ENCODE results near the gene ANAPC1. TPM values are rescaled to one million over a fixed set of nuclear protein-coding genes. Genes with fewer than 3 reads are reported as not detected.
"Not testable (repeated sequence)": the region's sequence is repeated elsewhere in the genome, so short reads cannot be mapped to it uniquely, and the experiment has no call there.

The ANAPC1 gene
- total RNA-seq, 1 donor from 2014 or later: 120 TPM

DNA sequence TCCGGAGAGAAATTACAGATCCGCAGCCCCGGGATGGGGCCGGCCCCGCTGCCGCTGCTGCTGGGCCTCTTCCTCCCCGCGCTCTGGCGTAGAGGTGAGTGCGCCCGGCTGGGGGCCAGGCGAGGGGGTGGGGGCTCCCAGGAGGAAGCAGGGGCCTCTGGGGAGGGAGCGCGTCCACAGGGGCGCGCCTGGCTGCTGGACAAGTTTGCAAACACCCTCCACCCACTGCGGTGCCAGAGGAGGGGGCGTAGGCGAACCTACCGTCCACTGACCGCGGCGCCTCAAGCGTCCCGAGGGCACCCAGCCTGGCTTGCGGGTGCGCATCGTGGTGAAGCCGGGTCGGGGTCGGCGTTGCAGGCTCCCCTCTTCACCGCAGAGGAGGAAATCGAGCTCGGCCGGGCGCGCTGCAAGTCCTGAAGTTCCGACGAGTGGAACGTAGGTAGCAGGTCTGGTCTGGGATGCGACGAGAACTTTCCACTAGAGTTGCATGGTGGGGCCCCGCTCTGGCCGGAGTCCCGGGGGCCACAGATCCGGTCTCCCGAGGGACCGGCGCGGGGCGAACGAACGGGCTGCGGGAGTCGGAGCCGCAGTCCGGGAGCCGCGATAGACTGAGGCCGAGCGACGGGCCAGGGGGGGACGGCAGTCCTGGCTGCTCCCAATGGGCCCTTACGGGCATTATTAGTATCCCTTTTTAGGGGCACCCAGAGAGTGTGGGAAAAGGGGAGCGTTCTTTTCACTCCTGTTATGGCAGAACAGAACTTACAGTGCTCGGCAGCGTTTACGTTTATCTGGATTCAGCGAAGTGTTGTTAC lies 14.9 kb upstream of the ANAPC1 start:
- intact Hi-C loops (cut with micrococcal nuclease): loop anchor here (1.0 kb wide), 2 partner anchors 15 to 149 kb away; partner anchors contain the start of gene ANAPC1
- no peak overlapping the region for H3K27ac Mint-ChIP-seq

DNA sequence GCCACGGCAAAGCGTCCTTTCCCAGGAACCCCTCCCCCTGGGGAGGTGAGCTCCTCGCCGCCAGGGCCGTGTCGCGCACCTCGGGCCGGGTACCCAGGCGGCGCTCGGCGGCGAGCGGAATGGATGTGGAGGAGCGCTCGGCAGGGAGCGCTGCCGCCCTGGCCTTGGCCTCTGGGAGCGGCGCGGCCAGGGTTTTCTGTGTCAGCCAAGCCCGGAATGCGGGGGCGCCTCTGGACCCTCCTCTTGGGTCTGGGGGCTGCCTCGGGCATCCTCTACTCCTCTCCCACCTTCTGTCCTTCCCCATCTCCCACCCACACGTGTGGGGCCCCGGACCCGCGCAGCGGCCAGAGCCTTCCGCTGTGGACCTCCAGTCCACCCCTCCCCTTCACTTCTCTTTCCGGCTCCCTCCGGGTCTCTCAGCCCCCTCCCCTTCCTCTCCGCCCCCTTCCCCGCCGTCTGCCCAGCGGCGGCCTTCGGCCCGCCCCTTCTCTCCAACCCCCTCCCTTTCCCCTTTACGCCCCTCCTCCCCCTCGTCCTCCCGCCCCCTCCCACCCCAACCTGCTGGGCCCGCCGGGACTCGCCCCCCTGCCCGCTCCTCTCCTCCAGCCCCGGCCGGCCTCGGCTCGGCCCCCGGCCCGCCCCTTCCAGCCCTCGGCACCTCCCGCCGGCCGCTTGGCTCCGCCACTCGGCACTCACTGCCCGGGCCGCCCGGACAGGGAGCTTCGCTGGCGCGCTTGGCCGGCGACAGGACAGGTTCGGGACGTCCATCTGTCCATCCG lies 14.1 kb upstream of the ANAPC1 start, which contains the start of gene MERTK:
MERTK (plus strand) TSS at position 684 of the 779 bp plus-strand sequence. CDS start 129 bp downstream, outside the sequence.
- Mint-ChIP-seq H3K9me3 (no peaks in the 10 kb centered on the region), H3K27ac (no peak within 1 kb of the TSS), H3K4me1 (ENCODE audit: low read depth) (peaks cover 17% of the 10 kb centered on the region), H3K27me3 (ENCODE audit: insufficient read depth) (peaks cover 41% of the 10 kb centered on the region), H3K36me3 (ENCODE audit: low read depth) (no peaks in the 10 kb centered on the region), H3K4me3 (peak within 1 kb of the TSS; percentile 80)
- intact Hi-C loops (cut with micrococcal nuclease): loop anchor here (1.0 kb wide), 2 partner anchors 14 to 150 kb away; partner anchors contain the start of gene ANAPC1
- DNase-seq (ENCODE audit: low spot score): peak; percentile 27

More for the DNA sequence above, 14.9 kb upstream of the ANAPC1 start:
- Mint-ChIP-seq H3K27me3 (ENCODE audit: insufficient read depth) (peaks cover 38% of the 10 kb centered on the region), H3K36me3 (ENCODE audit: low read depth) (no peaks in the 10 kb centered on the region), H3K9me3 (no peaks in the 10 kb centered on the region), H3K4me3 (peak overlapping the region; percentile 69), H3K4me1 (ENCODE audit: low read depth) (peaks cover 17% of the 10 kb centered on the region)
- peak; percentile 7 for DNase-seq (ENCODE audit: low spot score)

DNA sequence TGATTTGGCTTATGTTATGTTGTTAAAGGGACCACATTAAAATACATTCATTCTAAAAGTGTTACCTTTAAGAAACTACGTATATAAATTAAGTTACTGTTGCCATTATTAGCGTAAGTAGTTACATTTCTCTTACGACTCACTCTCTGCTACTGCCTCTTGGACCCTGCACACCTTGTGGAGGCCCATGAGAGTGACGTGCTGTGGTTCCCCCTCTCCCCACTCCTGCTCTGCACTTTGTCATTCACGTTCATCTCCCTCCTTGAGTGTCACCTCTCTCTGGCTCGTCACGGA lies 13.6 kb upstream of the ANAPC1 start:
- H3K36me3 Mint-ChIP-seq (ENCODE audit: low read depth): no peaks in the 10 kb centered on the region
- no peak overlapping the region for H3K27ac Mint-ChIP-seq
- H3K27me3 Mint-ChIP-seq (ENCODE audit: insufficient read depth): peaks cover 36% of the 10 kb centered on the region
- no peaks in the 10 kb centered on the region for H3K9me3 Mint-ChIP-seq
- peaks cover 17% of the 10 kb centered on the region for H3K4me1 Mint-ChIP-seq (ENCODE audit: low read depth)
- intact Hi-C loops (cut with micrococcal nuclease): no loop called here
- H3K4me3 Mint-ChIP-seq: peak overlapping the region; percentile 80
- DNase-seq (ENCODE audit: low spot score): no peak

DNA sequence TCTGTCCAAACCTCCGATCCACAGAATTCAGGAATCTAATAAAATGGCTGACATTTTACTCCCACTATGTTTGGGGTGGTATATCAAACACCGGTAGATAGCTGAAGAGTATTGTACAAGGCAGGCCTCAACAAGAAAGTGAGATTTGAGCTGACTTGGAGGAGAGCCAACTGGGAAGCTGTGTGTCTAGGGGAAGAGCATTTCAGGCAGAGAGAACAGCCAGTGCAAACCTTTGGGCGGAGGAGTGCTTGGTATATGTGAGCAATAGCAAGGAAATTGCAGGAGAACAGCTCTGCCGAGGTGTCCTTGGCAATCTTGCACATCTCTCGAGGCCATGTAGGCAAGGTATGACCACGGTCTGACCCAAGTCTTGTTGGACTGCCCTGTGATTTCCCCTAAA lies 12.6 kb upstream of the ANAPC1 start:
- peak overlapping the region; percentile 43 for H3K4me3 Mint-ChIP-seq
- H3K27me3 Mint-ChIP-seq (ENCODE audit: insufficient read depth): peaks cover 36% of the 10 kb centered on the region
- no peaks in the 10 kb centered on the region for H3K9me3 Mint-ChIP-seq
- DNase-seq (ENCODE audit: low spot score): no peak
- intact Hi-C loops (cut with micrococcal nuclease): no loop called here
- H3K36me3 Mint-ChIP-seq (ENCODE audit: low read depth): no peaks in the 10 kb centered on the region
- H3K27ac Mint-ChIP-seq: no peak overlapping the region
- H3K4me1 Mint-ChIP-seq (ENCODE audit: low read depth): peaks cover 17% of the 10 kb centered on the region

DNA sequence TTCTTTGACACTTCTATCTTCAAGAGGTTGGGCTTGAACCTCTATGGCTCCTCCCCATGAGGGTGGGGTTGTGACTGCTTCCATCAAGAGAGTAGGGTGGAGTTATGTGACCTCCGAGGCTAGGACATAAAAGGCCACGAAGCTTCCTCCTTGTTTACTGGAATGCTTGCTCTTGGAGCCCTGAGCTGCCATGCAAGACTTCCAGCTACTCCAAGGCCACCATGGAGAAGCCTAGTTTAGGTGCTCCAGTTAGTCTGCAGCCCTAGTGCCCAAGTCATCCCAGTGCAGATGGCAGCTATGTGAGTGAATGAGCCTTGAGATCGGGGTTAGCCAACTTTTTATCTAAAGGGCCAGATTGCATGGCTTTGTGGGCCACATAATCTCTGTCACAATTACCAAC lies 12.0 kb upstream of the ANAPC1 start:
- DNase-seq (ENCODE audit: low spot score): no peak
- Mint-ChIP-seq H3K36me3 (ENCODE audit: low read depth) (no peaks in the 10 kb centered on the region), H3K4me3 (peak overlapping the region; percentile 43), H3K4me1 (ENCODE audit: low read depth) (peaks cover 17% of the 10 kb centered on the region), H3K27me3 (ENCODE audit: insufficient read depth) (peaks cover 33% of the 10 kb centered on the region), H3K9me3 (no peaks in the 10 kb centered on the region), H3K27ac (no peak overlapping the region)
- intact Hi-C loops (cut with micrococcal nuclease): no loop called here

DNA sequence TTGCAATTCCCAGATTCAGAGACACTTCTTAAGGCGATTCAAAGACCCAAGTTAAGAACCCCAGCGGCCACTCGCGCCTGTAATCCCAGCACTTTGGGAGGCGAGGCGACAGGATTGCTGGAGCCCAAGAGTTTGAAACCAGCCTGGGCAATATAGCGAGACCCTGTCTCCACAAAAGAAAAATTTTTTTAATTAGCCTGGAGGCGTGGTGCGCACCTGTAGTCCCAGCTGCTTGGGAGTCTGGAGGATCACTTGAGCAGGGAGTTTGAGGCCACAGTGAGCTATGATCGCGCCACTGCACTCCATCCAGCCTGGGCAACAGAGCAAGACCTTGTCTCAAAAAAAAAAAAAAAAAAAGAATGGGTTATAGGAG lies 585 bp upstream of the ANAPC1 start:
- no peaks in the 10 kb centered on the region for H3K9me3 Mint-ChIP-seq
- H3K36me3 Mint-ChIP-seq (ENCODE audit: low read depth): peaks cover 9% of the 10 kb centered on the region
- DNase-seq (ENCODE audit: low spot score): no peak
- peaks cover 4% of the 10 kb centered on the region for H3K27me3 Mint-ChIP-seq (ENCODE audit: insufficient read depth)
- H3K4me1 Mint-ChIP-seq (ENCODE audit: low read depth): no peaks in the 10 kb centered on the region
- peak overlapping the region; percentile 93 for H3K27ac Mint-ChIP-seq
- H3K4me3 Mint-ChIP-seq: peak overlapping the region; percentile 95
- intact Hi-C loops (cut with micrococcal nuclease): loop anchor here (1.0 to 10.0 kb wide), 7 partner anchors 14 to 698 kb away; partner anchors contain the start of genes CHCHD5, MERTK, POLR1B and RGPD8

DNA sequence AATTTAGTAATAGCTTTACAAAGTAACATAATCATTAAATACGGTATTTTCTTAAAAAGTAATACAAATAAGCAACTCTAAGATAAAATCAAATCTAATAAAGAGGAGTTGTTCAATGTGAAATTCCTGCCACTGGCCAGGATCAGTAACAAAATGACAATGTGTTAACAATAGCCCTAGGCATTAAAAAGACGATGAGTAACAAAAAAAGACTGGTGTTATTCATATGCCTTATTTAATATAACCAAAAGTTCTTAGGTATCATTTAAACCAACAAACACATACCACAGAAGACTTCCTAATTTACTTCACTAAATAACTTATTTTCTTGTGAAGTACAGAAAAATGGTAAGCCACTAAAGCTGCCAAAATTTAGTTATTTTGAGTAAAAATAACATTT lies 11.2 kb downstream of the ANAPC1 start:
- H3K36me3 Mint-ChIP-seq (ENCODE audit: low read depth): peaks cover 45% of the 10 kb centered on the region

DNA sequence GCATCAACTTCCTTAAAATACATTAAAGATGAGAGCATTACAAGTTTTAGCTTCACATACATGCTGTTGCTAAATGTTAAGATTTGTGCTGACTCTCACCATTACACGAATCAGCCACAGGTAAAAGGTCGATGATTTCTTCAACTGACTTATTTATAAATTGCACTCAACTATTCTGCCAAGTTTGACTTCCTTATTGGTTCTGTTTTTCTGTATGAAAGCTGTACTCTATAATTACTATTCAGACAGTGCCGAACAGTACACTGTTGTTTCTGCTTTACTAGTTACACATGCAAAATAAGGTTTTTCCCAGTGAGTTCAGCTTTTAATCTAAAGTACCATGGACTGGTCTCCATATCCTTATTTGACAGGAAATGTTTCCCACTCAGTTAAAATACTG lies 18.9 kb downstream of the ANAPC1 start:
- intact Hi-C loops (cut with micrococcal nuclease); H3K27me3 Mint-ChIP-seq (ENCODE audit: insufficient read depth); DNase-seq (ENCODE audit: low spot score); H3K9me3 Mint-ChIP-seq; H3K4me3 Mint-ChIP-seq; H3K27ac Mint-ChIP-seq; H3K4me1 Mint-ChIP-seq (ENCODE audit: low read depth): not testable (repeated sequence)
- peaks cover 16% of the 10 kb centered on the region for H3K36me3 Mint-ChIP-seq (ENCODE audit: low read depth)

More for the DNA sequence above, 11.2 kb downstream of the ANAPC1 start:
- H3K4me1 Mint-ChIP-seq (ENCODE audit: low read depth): peaks cover 13% of the 10 kb centered on the region
- H3K27me3 Mint-ChIP-seq (ENCODE audit: insufficient read depth); DNase-seq (ENCODE audit: low spot score); H3K4me3 Mint-ChIP-seq; H3K9me3 Mint-ChIP-seq; intact Hi-C loops (cut with micrococcal nuclease); H3K27ac Mint-ChIP-seq: not testable (repeated sequence)

DNA sequence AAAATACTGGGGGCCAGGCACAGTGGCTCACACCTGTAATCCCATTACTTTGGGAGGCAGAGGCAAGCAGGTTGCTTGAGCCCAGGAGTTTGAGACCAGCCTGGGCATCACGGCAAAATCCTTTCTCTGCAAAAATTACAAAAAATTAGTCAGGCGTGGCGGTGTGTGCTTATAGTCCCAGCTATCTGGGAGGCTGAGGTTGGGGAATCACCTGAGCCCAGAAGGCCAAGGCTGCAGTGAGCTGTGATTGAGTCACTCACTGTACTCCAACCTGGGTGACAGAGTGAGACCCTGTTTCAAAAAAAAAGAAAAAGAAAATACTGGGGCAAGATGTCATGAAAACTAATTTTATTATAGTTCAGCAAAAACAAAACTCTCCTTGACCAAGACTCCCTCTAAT lies 24.0 kb downstream of the ANAPC1 start:
- peaks cover 17% of the 10 kb centered on the region for H3K36me3 Mint-ChIP-seq (ENCODE audit: low read depth)
- intact Hi-C loops (cut with micrococcal nuclease); H3K27ac Mint-ChIP-seq: not testable (repeated sequence)

DNA sequence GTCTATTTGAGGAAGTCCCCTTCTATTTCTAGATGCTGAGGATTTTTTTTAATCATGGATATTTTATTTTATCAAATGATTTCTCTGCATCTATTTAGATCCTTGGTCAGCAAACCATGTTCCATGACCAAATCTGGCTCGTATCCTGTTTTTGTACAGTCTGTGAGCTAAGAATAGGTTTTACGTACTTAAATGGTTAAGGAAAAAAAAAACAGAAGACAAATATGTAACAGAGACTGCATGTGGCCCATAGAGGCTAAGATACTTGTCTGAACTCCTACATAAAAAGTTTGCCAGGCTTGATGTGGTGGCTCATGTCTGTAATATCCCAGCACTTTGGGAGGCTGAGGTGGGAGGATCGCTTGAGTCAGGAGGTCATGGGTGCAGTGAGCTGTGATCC lies 31.4 kb downstream of the ANAPC1 start:
- H3K9me3 Mint-ChIP-seq; H3K27me3 Mint-ChIP-seq (ENCODE audit: insufficient read depth); H3K27ac Mint-ChIP-seq; intact Hi-C loops (cut with micrococcal nuclease); H3K4me3 Mint-ChIP-seq; DNase-seq (ENCODE audit: low spot score); H3K4me1 Mint-ChIP-seq (ENCODE audit: low read depth): not testable (repeated sequence)
- peaks cover 26% of the 10 kb centered on the region for H3K36me3 Mint-ChIP-seq (ENCODE audit: low read depth)

More for the DNA sequence above, 24.0 kb downstream of the ANAPC1 start:
- H3K27me3 Mint-ChIP-seq (ENCODE audit: insufficient read depth); H3K9me3 Mint-ChIP-seq; H3K4me1 Mint-ChIP-seq (ENCODE audit: low read depth); DNase-seq (ENCODE audit: low spot score); H3K4me3 Mint-ChIP-seq: not testable (repeated sequence)

DNA sequence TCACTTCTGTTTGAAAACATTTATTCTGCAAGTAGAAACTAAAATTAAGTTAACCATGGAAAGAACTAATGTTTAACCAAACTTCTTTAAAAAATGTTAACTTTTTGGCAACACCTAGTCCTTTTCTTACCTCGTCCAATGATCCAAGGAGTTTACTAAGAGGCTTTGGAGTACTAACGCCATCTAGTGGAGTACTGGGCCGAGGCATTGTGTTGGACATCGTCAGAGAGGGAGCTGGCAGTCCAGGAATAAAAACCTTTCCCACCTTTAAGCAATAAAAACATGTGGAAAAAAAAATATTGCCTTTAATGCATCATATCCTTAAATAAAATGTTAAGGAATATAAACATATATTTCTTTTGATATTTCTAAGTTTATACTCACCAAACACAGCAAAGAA lies 33.3 kb downstream of the ANAPC1 start:
- H3K9me3 Mint-ChIP-seq; DNase-seq (ENCODE audit: low spot score); H3K4me1 Mint-ChIP-seq (ENCODE audit: low read depth); intact Hi-C loops (cut with micrococcal nuclease); H3K27ac Mint-ChIP-seq; H3K27me3 Mint-ChIP-seq (ENCODE audit: insufficient read depth); H3K4me3 Mint-ChIP-seq: not testable (repeated sequence)
- H3K36me3 Mint-ChIP-seq (ENCODE audit: low read depth): peaks cover 26% of the 10 kb centered on the region

DNA sequence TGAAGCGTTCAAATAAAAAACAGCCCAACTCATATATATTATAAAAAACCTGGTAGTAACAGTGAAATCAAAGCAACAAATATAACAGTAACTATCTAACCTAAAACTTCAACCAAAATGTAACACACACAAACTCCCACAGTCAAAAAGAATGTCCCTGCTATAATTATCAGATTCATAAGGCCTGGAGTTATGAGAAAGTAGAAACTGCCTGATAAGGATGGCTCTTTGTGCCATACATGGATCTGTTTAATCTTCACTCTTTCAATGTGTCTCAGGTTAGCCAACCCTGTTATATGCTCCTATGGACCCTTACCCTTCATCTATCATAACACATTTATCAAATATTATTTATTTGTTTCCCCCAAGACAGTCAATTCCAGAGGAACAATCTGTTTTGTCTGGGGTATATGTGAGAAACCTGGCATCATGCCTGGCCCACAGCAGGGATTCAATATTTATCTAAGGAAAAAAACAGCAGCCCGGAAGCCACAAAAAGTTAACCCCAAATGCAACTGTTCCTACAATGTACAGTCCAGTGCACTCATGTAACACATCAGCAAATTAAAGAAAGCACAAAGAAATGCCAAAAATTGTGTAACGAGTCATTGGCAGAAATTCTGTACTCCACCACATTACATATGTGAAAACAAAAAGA lies 44.2 kb downstream of the ANAPC1 start:
- H3K4me3 Mint-ChIP-seq; DNase-seq (ENCODE audit: low spot score); H3K4me1 Mint-ChIP-seq (ENCODE audit: low read depth); H3K27me3 Mint-ChIP-seq (ENCODE audit: insufficient read depth); intact Hi-C loops (cut with micrococcal nuclease); H3K9me3 Mint-ChIP-seq; H3K27ac Mint-ChIP-seq: not testable (repeated sequence)
- peaks cover 29% of the 10 kb centered on the region for H3K36me3 Mint-ChIP-seq (ENCODE audit: low read depth)

DNA sequence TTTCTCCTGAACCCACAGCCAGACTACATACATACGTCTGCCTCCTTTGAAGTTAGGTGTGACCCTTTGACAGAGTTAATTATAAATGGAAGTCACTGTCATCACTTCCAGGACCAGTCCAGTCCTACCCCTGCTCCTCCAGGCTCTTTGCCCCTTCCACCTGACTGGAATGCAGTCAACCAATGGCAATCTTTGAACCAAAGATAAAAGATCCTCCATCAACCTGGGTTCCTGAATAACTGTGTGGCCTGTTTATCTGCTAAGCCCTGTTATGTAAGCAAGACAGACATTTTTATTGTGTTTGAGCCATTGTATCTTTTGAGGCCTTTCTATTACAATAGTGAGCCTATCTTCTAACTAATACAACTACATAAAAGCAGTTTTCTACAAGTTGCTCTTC lies 45.0 kb downstream of the ANAPC1 start:
- intact Hi-C loops (cut with micrococcal nuclease); H3K4me3 Mint-ChIP-seq; H3K9me3 Mint-ChIP-seq; DNase-seq (ENCODE audit: low spot score); H3K27me3 Mint-ChIP-seq (ENCODE audit: insufficient read depth): not testable (repeated sequence)
- H3K27ac Mint-ChIP-seq: peak overlapping the region; percentile 21
- peaks cover 14% of the 10 kb centered on the region for H3K4me1 Mint-ChIP-seq (ENCODE audit: low read depth)
- H3K36me3 Mint-ChIP-seq (ENCODE audit: low read depth): peaks cover 31% of the 10 kb centered on the region
